ENCODE data around the gene CACNA1C. TPM values are rescaled to one million over a fixed set of nuclear protein-coding genes. Genes with fewer than 3 reads are reported as not detected.

CACNA1C gene
- total RNA-seq, 1 experiment from 2014 or later: 1.1 TPM

GRCh38 chr12:2646341-2646740 is 593.6 kb downstream of the CACNA1C start:
- no peaks in the 10 kb centered on the region; a peak in 2 of 7 replicates for H3K36me3 Mint-ChIP-seq (ENCODE audit: insufficient read depth in 1 of 3, low read depth in 3 of 3)
- peaks cover 14% of the 10 kb centered on the region in 2 experiments for H3K4me1 Mint-ChIP-seq
- no peak overlapping the region for H3K4me2 ChIP-seq (ENCODE audit: insufficient read depth, insufficient read length, low read length)
- H3T11ph ChIP-seq (ENCODE audit: low read length): no peak overlapping the region
- WGBS (ENCODE audit: extremely low coverage, insufficient read length, low lambda C conversion rate): no CpG with 5 or more reads among the region's 2 CpGs
- DNase-seq: no peak
- no peak overlapping the region for H3K27ac Mint-ChIP-seq
- no peak overlapping the region for H2AFZ ChIP-seq (ENCODE audit: low read length)
- no peak overlapping the region for H2BK120ac ChIP-seq (ENCODE audit: low read depth, low read length, poor library complexity, severe bottlenecking)
- no peak overlapping the region for H3K4me3 Mint-ChIP-seq
- no peaks in the 10 kb centered on the region for H3K79me1 ChIP-seq (ENCODE audit: insufficient read depth, low read depth, low read length, poor library complexity, severe bottlenecking)
- no peaks in the 10 kb centered on the region; the same call in 1 of the 2 replicates for H3K27me3 ChIP-seq (ENCODE audit: insufficient read depth, low read length)
- no peak overlapping the region for H4K91ac ChIP-seq (ENCODE audit: insufficient read length, low read depth, low read length)
- no peak overlapping the region for H2AK5ac ChIP-seq (ENCODE audit: insufficient read length, low read length)
- H3K27ac ChIP-seq (ENCODE audit: insufficient read length, low read depth, low read length): no peak overlapping the region
- no peaks in the 10 kb centered on the region for H3K23me2 ChIP-seq (ENCODE audit: insufficient read length, low read depth, low read length, poor library complexity, severe bottlenecking)
- H3K9me3 ChIP-seq (ENCODE audit: control insufficient read depth, low read depth, low read length): no peaks in the 10 kb centered on the region
- H3K27me3 Mint-ChIP-seq (ENCODE audit: low read depth): peaks cover 7% of the 10 kb centered on the region
- no peak overlapping the region for H3K23ac ChIP-seq (ENCODE audit: insufficient read length, low read depth, low read length)
- H3K9ac ChIP-seq (ENCODE audit: extremely low read depth, insufficient read length, low read length): no peak overlapping the region
- no peaks in the 10 kb centered on the region for H4K20me1 ChIP-seq (ENCODE audit: control insufficient read depth, insufficient read depth, insufficient read length)
- H3K56ac ChIP-seq (ENCODE audit: insufficient read length, low read depth, low read length): no peak overlapping the region
- H2BK15ac ChIP-seq (ENCODE audit: low read depth, low read length): no peak overlapping the region
- H3K9me3 Mint-ChIP-seq: no peaks in the 10 kb centered on the region; a peak in 2 of 5 replicates
- H4K5ac ChIP-seq (ENCODE audit: insufficient read length, low read depth, low read length): no peak overlapping the region
- H2BK20ac ChIP-seq (ENCODE audit: low read depth, low read length, poor library complexity, severe bottlenecking): no peak overlapping the region
- no peaks in the 10 kb centered on the region; the same call in 1 of the 2 replicates for H3K4me1 ChIP-seq (ENCODE audit: insufficient read depth, low read length)
- no peaks in the 10 kb centered on the region for H3K79me2 ChIP-seq (ENCODE audit: insufficient read depth, low read length)
- no peak overlapping the region for H3K18ac ChIP-seq (ENCODE audit: insufficient read length, low read depth, low read length)
- no peak overlapping the region for H4K8ac ChIP-seq (replicated peaks; ENCODE audit: insufficient read length, low read depth, low read length)
- H3K14ac ChIP-seq (ENCODE audit: insufficient read depth, low read length): no peak overlapping the region
- H2BK5ac ChIP-seq (ENCODE audit: insufficient read length, low read length): no peak overlapping the region
- H2BK12ac ChIP-seq (ENCODE audit: insufficient read length, low read depth, low read length): no peak overlapping the region
- H3K4ac ChIP-seq (ENCODE audit: low read depth, low read length): no peak overlapping the region
- no peak for TF ChIP-seq CTCF (conservative IDR thresholded peaks at IDR 0.05)

All from H9 (cell line).